Measurements from ENCODE around the gene DSG4.

The DSG4 gene

DNA sequence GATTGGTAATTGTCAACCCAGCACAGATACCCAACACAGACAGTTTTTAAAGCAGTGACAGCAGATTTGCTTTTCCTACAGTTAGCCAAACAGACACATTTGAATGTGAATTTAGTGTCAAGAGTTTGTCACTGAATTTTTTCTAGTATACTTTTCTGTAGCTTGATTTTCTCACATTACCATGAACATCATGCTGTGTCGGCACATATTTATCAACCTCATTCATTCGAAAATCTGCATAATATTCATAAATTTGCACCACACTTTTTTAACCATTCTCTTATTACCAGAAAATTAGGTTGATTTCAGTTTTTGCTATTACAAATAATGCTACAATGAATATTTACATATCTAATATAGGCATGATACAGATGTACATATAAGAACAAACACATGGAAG lies 43.9 kb downstream of the DSG4 start:
- TF ChIP-seq ZNF274 (IDR thresholded peaks at IDR 0.05; ENCODE audit: low read depth, low read length) (no peak), YY1 (IDR thresholded peaks at IDR 0.05; ENCODE audit: insufficient read depth, insufficient read length) (no peak)
- Histone ChIP-seq H3K4me3 (ENCODE audit: insufficient read length, low read depth) (no peak overlapping the region), H3K4me1 (ENCODE audit: insufficient read depth, insufficient read length) (no peaks in the 10 kb centered on the region), H3K9ac (ENCODE audit: insufficient read length, low read depth) (no peak overlapping the region), H3K36me3 (ENCODE audit: insufficient read depth, insufficient read length, low read length) (no peaks in the 10 kb centered on the region), H3K9me3 (ENCODE audit: insufficient read depth, low read length) (no peaks in the 10 kb centered on the region), H3K27me3 (ENCODE audit: insufficient read depth, insufficient read length) (no peaks in the 10 kb centered on the region)
- DNase-seq (ENCODE audit: low read depth, low spot score), result no peak

DNA sequence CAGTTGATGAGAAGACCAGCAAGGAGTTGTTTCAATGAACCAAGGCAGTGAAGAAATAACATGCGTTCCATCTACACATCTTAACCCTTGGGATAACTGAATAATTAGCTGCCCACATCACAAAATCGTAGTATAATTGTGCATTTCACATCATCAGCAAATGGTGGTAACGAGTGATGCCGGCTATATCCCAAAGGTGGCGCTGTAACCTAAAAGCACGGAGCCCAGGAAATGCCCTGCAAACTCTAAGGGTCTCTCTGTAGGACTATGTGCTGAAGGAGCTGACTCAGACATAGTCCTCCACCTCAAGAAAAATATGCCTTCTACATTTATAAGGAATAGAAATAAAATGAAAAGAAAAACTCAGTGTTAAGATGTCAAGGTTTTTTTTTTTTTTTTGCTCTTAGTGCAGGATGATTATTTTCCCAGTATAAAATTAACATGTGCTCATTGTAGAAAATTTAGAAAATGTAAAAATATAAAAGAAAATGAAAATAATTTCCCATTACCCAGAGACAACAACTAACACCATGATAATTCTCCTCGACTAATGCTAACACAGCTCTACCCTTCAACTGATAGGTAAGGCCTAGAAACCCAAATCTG lies 47.9 kb downstream of the DSG4 start:
- no peak for TF ChIP-seq YY1 (IDR thresholded peaks at IDR 0.05; ENCODE audit: insufficient read depth, insufficient read length)
- TF ChIP-seq ZNF274 (IDR thresholded peaks at IDR 0.05; ENCODE audit: low read depth, low read length), result no peak
- Histone ChIP-seq H3K9ac (ENCODE audit: insufficient read length, low read depth) (no peak overlapping the region), H3K4me3 (ENCODE audit: insufficient read length, low read depth) (no peak overlapping the region), H3K36me3 (ENCODE audit: insufficient read depth, insufficient read length, low read length) (no peaks in the 10 kb centered on the region), H3K27me3 (ENCODE audit: insufficient read depth, insufficient read length) (no peaks in the 10 kb centered on the region), H3K4me1 (ENCODE audit: insufficient read depth, insufficient read length) (no peaks in the 10 kb centered on the region), H3K9me3 (ENCODE audit: insufficient read depth, low read length) (no peaks in the 10 kb centered on the region)
- peak; percentile 18 for DNase-seq (ENCODE audit: low read depth, low spot score)

DNA sequence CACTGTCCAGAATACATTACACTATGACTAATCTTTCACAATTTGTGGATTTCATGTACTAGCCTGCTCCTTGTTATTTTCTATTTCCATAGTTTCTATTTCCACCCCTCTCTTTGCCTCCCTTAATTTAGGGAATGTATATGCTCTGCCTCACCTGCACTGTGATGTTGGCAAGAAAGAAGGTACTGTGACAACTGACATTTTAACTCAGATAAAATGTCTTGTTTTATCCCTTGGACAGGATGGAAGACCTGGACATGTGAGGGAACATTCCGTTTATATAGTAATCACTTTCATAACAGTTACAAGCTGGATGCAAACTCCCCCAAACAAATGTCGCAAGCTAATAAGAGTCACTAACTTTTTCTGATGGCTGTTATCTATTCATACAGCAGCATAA lies 49.4 kb downstream of the DSG4 start:
- Histone ChIP-seq H3K9ac (ENCODE audit: insufficient read length, low read depth) (no peak overlapping the region), H3K9me3 (ENCODE audit: insufficient read depth, low read length) (no peaks in the 10 kb centered on the region)
- DNase-seq (ENCODE audit: low read depth, low spot score), result no peak

DNA sequence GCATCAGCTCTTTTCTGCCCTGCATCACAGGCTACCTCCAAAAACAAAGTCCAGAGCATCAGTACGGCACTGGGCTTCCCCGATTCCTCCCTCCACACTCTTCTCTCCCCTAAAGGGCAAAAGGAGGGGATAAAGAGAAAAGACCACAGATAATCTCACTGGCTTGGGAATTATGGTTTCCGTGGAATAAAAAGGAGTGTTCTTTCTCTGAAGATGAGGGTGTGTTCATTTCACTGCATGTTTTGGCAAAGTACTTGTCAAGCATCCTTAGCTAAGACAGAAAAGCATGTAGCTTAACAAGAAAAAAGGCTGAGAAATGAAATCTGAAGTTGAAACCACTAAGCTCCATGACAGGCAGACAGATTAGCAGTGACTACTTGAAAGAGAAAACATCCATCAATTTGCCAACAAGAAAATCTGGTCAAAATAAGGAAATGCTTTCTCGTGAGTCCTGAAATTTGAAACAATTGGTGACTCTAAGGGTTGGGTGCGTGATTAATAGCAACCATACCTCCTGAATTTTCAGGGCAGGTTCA lies 50.4 kb downstream of the DSG4 start:
- H3K4me1 ChIP-seq (ENCODE audit: insufficient read depth, insufficient read length), result no peaks in the 10 kb centered on the region
- H3K9ac ChIP-seq (ENCODE audit: insufficient read length, low read depth), result no peak overlapping the region
- no peaks in the 10 kb centered on the region for H3K27me3 ChIP-seq (ENCODE audit: insufficient read depth, insufficient read length)
- TF ChIP-seq YY1 (IDR thresholded peaks at IDR 0.05; ENCODE audit: insufficient read depth, insufficient read length) (no peak), ZNF274 (IDR thresholded peaks at IDR 0.05; ENCODE audit: low read depth, low read length) (no peak), SUZ12 (IDR thresholded peaks at IDR 0.05; ENCODE audit: extremely low read depth, insufficient read depth, insufficient read length) (no peak)
- no peaks in the 10 kb centered on the region for H3K9me3 ChIP-seq (ENCODE audit: insufficient read depth, low read length)
- DNase-seq (ENCODE audit: low read depth, low spot score), result no peak
- no peak overlapping the region for H3K4me3 ChIP-seq (ENCODE audit: insufficient read length, low read depth)
- H3K36me3 ChIP-seq (ENCODE audit: insufficient read depth, insufficient read length, low read length), result no peaks in the 10 kb centered on the region

More for the DNA sequence above, 49.4 kb downstream of the DSG4 start:
- H3K27me3 ChIP-seq (ENCODE audit: insufficient read depth, insufficient read length), result no peaks in the 10 kb centered on the region
- H3K4me1 ChIP-seq (ENCODE audit: insufficient read depth, insufficient read length), result no peaks in the 10 kb centered on the region
- H3K36me3 ChIP-seq (ENCODE audit: insufficient read depth, insufficient read length, low read length), result no peaks in the 10 kb centered on the region
- TF ChIP-seq YY1 (IDR thresholded peaks at IDR 0.05; ENCODE audit: insufficient read depth, insufficient read length) (no peak), ZNF274 (IDR thresholded peaks at IDR 0.05; ENCODE audit: low read depth, low read length) (no peak), SUZ12 (IDR thresholded peaks at IDR 0.05; ENCODE audit: extremely low read depth, insufficient read depth, insufficient read length) (no peak)
- H3K4me3 ChIP-seq (ENCODE audit: insufficient read length, low read depth), result no peak overlapping the region

DNA sequence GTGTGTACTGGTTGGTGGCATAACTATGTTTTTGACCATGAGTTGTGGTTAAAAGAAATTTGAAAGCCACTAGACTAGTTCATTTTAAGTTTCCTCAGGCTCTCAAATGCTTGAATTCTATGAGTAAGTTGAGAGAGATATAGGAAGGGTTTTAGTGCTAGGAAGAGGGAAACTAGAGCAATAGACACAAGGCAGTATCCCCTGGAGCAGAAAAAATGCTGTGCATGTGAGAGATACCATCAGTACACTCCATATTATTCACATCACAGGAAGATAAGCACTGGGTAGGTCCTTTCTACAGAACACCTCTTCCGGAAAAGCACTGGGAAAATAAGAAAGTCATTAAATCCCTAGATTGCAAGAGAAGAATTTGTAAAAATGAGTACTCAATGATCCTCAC lies 51.6 kb downstream of the DSG4 start:
- no peaks in the 10 kb centered on the region for H3K9me3 ChIP-seq (ENCODE audit: insufficient read depth, low read length)
- no peak overlapping the region for H3K9ac ChIP-seq (ENCODE audit: insufficient read length, low read depth)

DNA sequence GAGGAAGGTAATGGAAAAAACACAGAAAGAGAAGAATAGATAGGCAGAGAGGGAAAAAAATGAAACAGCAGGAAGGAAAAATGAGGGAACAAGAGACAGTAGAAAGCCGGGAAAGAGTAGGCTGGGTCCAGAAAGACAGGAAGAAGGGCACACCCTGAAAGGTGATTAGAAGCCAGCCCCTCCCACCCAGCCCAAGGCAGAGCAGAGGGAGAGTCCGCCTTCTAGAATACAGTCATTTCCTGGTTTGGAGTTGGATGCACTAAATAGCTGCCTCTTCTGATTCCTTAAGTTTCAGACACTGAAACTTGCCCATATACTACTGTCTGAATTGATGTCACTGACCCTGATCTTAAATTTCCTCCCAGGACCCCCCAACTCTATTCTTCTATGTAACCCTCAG lies 53.0 kb downstream of the DSG4 start:
- Histone ChIP-seq H3K4me3 (ENCODE audit: insufficient read length, low read depth) (no peak overlapping the region), H3K9me3 (ENCODE audit: insufficient read depth, low read length) (no peaks in the 10 kb centered on the region), H3K27me3 (ENCODE audit: insufficient read depth, insufficient read length) (no peaks in the 10 kb centered on the region), H3K36me3 (ENCODE audit: insufficient read depth, insufficient read length, low read length) (no peaks in the 10 kb centered on the region), H3K4me1 (ENCODE audit: insufficient read depth, insufficient read length) (no peaks in the 10 kb centered on the region), H3K9ac (ENCODE audit: insufficient read length, low read depth) (no peak overlapping the region)
- TF ChIP-seq SUZ12 (IDR thresholded peaks at IDR 0.05; ENCODE audit: extremely low read depth, insufficient read depth, insufficient read length) (no peak), ZNF274 (IDR thresholded peaks at IDR 0.05; ENCODE audit: low read depth, low read length) (no peak), YY1 (IDR thresholded peaks at IDR 0.05; ENCODE audit: insufficient read depth, insufficient read length) (no peak)
- no peak for DNase-seq (ENCODE audit: low read depth, low spot score)

More for the DNA sequence above, 51.6 kb downstream of the DSG4 start:
- Histone ChIP-seq H3K4me3 (ENCODE audit: insufficient read length, low read depth) (no peak overlapping the region), H3K4me1 (ENCODE audit: insufficient read depth, insufficient read length) (no peaks in the 10 kb centered on the region), H3K36me3 (ENCODE audit: insufficient read depth, insufficient read length, low read length) (no peaks in the 10 kb centered on the region), H3K27me3 (ENCODE audit: insufficient read depth, insufficient read length) (no peaks in the 10 kb centered on the region)
- TF ChIP-seq ZNF274 (IDR thresholded peaks at IDR 0.05; ENCODE audit: low read depth, low read length), result no peak
- no peak for TF ChIP-seq SUZ12 (IDR thresholded peaks at IDR 0.05; ENCODE audit: extremely low read depth, insufficient read depth, insufficient read length)
- TF ChIP-seq YY1 (IDR thresholded peaks at IDR 0.05; ENCODE audit: insufficient read depth, insufficient read length), result no peak
- DNase-seq (ENCODE audit: low read depth, low spot score), result no peak

DNA sequence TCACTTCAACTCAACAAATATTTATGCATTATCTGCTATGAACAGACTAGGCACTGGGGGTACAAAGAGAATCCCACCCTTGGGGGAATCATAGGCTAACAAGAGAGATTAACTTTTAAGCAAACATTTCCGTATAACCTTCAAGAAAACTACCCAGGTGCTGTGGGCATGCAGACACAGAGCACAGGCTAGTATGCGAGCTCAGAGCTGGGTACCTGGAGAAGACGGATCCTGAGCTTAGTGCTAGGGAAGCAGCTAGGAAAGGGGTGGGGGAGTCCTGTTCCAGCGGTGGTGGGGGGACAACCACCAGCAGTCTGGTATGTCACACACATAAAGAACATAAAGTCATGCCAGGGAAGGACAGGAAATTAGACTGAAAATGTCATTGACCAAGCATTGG lies 53.5 kb downstream of the DSG4 start:
- no peak overlapping the region for H3K9ac ChIP-seq (ENCODE audit: insufficient read length, low read depth)
- no peaks in the 10 kb centered on the region for H3K9me3 ChIP-seq (ENCODE audit: insufficient read depth, low read length)
- H3K4me1 ChIP-seq (ENCODE audit: insufficient read depth, insufficient read length), result no peaks in the 10 kb centered on the region
- no peak for DNase-seq (ENCODE audit: low read depth, low spot score)
- no peaks in the 10 kb centered on the region for H3K27me3 ChIP-seq (ENCODE audit: insufficient read depth, insufficient read length)
- H3K36me3 ChIP-seq (ENCODE audit: insufficient read depth, insufficient read length, low read length), result no peaks in the 10 kb centered on the region
- H3K4me3 ChIP-seq (ENCODE audit: insufficient read length, low read depth), result no peak overlapping the region
- TF ChIP-seq SUZ12 (IDR thresholded peaks at IDR 0.05; ENCODE audit: extremely low read depth, insufficient read depth, insufficient read length), result no peak
- no peak for TF ChIP-seq YY1 (IDR thresholded peaks at IDR 0.05; ENCODE audit: insufficient read depth, insufficient read length)
- no peak for TF ChIP-seq ZNF274 (IDR thresholded peaks at IDR 0.05; ENCODE audit: low read depth, low read length)
